CD4-positive, alpha-beta T cell treated with Interleukin-6 for 4 hours (primary cell): ENCODE results near the gene NEU4.
"Not testable (repeated sequence)": the region's sequence is repeated elsewhere in the genome, so short reads cannot be mapped to it uniquely, and the experiment has no call there.

Source experiments
- DNase-seq: peaks from one replicate; pipeline ENCODE4 v3.0.0-alpha.2; 2020; ENCODE audit warnings: mixed read lengths

Gene NEU4

GRCh38 chr2:241775223-241776177 is 33.5 kb upstream of the NEU4 start:
- DNase-seq, result no peak

- no peak for DNase-seq
Observed at GRCh38 chr2:241776336-241777169, 32.4 kb upstream of the NEU4 start, which contains the start of gene GAL3ST2. TSS of gene GAL3ST2 (plus strand) at chr2:241776822. CDS start at chr2:241776956, 134 bp downstream.

- no peak for DNase-seq
Observed at GRCh38 chr2:241777170-241777685, 31.8 kb upstream of the NEU4 start.

GRCh38 chr2:241777686-241778627 is 31.0 kb upstream of the NEU4 start:
- DNase-seq, result no peak

GRCh38 chr2:241780939-241781569 is 27.9 kb upstream of the NEU4 start:
- no peak for DNase-seq

GRCh38 chr2:241782053-241782452 is 26.9 kb upstream of the NEU4 start:
- not testable (repeated sequence) for DNase-seq

GRCh38 chr2:241788135-241788534 is 20.9 kb upstream of the NEU4 start:
- no peak for DNase-seq

- DNase-seq, result no peak
Observed at GRCh38 chr2:241788572-241788971, 20.4 kb upstream of the NEU4 start.

GRCh38 chr2:241791385-241791784 is 17.6 kb upstream of the NEU4 start:
- DNase-seq, result not testable (repeated sequence)

GRCh38 chr2:241793385-241793784 is 15.6 kb upstream of the NEU4 start:
- no peak for DNase-seq

GRCh38 chr2:241794250-241794823 is 14.7 kb upstream of the NEU4 start:
- DNase-seq, result no peak

- no peak for DNase-seq
Observed at GRCh38 chr2:241795021-241795999, 13.7 kb upstream of the NEU4 start.

- DNase-seq, result no peak
Observed at GRCh38 chr2:241796209-241796608, 12.8 kb upstream of the NEU4 start.

- no peak for DNase-seq
Observed at GRCh38 chr2:241796610-241797138, 12.3 kb upstream of the NEU4 start.

- no peak for DNase-seq
Observed at GRCh38 chr2:241797441-241798080, 11.4 kb upstream of the NEU4 start.

- no peak for DNase-seq
Observed at GRCh38 chr2:241798081-241798630, 10.8 kb upstream of the NEU4 start.

- no peak for DNase-seq
Observed at GRCh38 chr2:241798631-241799521, 10.1 kb upstream of the NEU4 start.
